Activated T-cell treated with anti-CD3 and anti-CD28 coated beads, Interleukin-2, amount 50 U/mL, for 24 hours (primary cell): ENCODE measurements around the gene GUCY2D.
"Not testable (repeated sequence)": the region's sequence is repeated elsewhere in the genome, so short reads cannot be mapped to it uniquely, and the experiment has no call there.

Experiments used
- DNase-seq: peaks from one replicate; pipeline ENCODE4 v3.0.0-alpha.2; 2020
- H3K27ac Mint-ChIP-seq: 2 replicates; pipeline ENCODE4 v1.8.0; 2020; ENCODE audit warnings: mild to moderate bottlenecking, mixed read lengths
- H3K27me3 Mint-ChIP-seq: 2 replicates; pipeline ENCODE4 v1.8.0; 2020; ENCODE audit warnings: mixed read lengths
- H3K36me3 Mint-ChIP-seq: 2 replicates; pipeline ENCODE4 v1.8.0; 2020; ENCODE audit warnings: low read depth, mixed read lengths
- H3K4me1 Mint-ChIP-seq: 2 replicates; pipeline ENCODE4 v1.8.0; 2020; ENCODE audit warnings: low read depth, mixed read lengths
- H3K4me3 Mint-ChIP-seq: 2 replicates; pipeline ENCODE4 v1.8.0; 2020; ENCODE audit warnings: mild to moderate bottlenecking, moderate library complexity, mixed read lengths
- H3K9me3 Mint-ChIP-seq: 2 replicates; pipeline ENCODE4 v1.8.0; 2020; ENCODE audit warnings: mixed read lengths

GUCY2D gene

GRCh38 chr17:8001976-8002720 is at the start of gene GUCY2D:
TSS of gene GUCY2D (plus strand) at chr17:8002615. CDS start at chr17:8003048, 433 bp downstream.
- Mint-ChIP-seq H3K4me3 (peak within 1 kb of the TSS; percentile 48), H3K4me1 (peaks cover 9% of the 10 kb centered on the region), H3K27me3 (peaks cover 53% of the 10 kb centered on the region), H3K27ac (no peak within 1 kb of the TSS), H3K9me3 (no peaks in the 10 kb centered on the region), H3K36me3 (no peaks in the 10 kb centered on the region)
- DNase-seq: no peak

DNA sequence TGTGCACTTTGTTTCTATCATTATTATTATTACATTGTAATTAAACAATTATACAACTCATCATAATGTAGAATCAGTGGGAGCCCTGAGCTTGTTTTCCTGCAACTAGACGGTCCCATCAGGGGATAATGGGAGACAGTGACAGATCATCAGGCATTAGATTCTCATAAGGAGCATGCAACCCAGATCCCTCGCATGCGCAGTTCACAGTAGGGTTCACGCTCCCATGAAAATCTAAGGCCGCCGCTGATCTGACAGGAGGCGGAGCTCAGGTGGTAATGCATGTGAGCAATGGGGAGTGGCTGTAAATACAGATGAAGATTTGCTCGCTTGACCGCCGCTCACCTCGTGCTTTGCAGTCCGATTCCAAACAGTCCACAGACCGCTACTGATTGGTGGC is 49.1 kb upstream of the GUCY2D start:
- peaks cover 28% of the 10 kb centered on the region for H3K4me1 Mint-ChIP-seq
- not testable (repeated sequence) for H3K27me3 Mint-ChIP-seq, DNase-seq, H3K4me3 Mint-ChIP-seq, H3K27ac Mint-ChIP-seq, H3K9me3 Mint-ChIP-seq
- peaks cover 25% of the 10 kb centered on the region for H3K36me3 Mint-ChIP-seq

- H3K4me3 Mint-ChIP-seq: no peak overlapping the region
- H3K36me3 Mint-ChIP-seq: peaks cover 2% of the 10 kb centered on the region
- H3K4me1 Mint-ChIP-seq: peaks cover 21% of the 10 kb centered on the region
- DNase-seq: no peak
- no peaks in the 10 kb centered on the region for H3K9me3 Mint-ChIP-seq
- H3K27ac Mint-ChIP-seq: no peak overlapping the region
- H3K27me3 Mint-ChIP-seq: peaks cover 9% of the 10 kb centered on the region
These were observed 46.8 kb upstream of the GUCY2D start for GRCh38 chr17:7955414-7956227.

DNA sequence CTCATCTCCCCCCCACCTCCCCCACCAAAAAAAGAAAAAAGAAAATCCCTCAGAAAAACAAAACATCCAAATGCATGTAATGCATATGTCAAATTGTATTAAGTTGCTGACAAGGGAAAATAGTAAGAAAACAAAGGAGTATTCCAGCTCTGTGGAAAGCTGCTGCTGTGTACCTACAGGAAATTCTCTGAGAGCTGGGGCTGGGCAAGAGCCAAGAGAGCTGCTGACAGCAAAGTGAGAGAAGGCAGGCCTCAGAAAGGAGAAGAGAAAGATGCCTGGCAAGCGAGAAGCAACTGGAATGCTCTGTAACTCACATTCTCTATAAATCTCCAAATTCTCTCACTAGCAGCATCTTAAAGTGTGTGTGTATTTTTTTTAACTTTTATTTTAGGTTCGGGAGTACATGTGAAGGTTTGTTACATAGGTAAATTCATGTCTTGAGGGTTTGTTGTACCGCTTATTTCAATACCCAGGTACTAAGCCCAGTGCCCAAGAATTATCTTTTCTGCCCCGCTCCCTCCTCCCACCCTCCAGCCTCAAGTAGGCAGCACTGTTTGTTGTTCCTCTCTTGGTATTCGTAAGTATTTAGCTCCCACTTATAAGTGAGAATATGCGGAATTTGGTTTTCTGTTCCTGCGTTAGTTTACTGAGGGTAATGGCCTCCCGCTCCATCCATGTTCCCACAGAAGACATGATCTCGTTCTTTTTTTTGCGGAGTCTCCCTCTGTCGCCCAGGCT is 46.0 kb upstream of the GUCY2D start:
- Mint-ChIP-seq H3K9me3 (no peaks in the 10 kb centered on the region), H3K4me3 (no peak overlapping the region), H3K27ac (no peak overlapping the region), H3K27me3 (peaks cover 11% of the 10 kb centered on the region), H3K4me1 (peaks cover 13% of the 10 kb centered on the region), H3K36me3 (no peaks in the 10 kb centered on the region)
- no peak for DNase-seq

- no peaks in the 10 kb centered on the region for H3K4me1 Mint-ChIP-seq
- H3K9me3 Mint-ChIP-seq: no peaks in the 10 kb centered on the region
- no peak overlapping the region for H3K27ac Mint-ChIP-seq
- DNase-seq: no peak
- H3K36me3 Mint-ChIP-seq: no peaks in the 10 kb centered on the region
- peaks cover 17% of the 10 kb centered on the region for H3K27me3 Mint-ChIP-seq
- no peak overlapping the region for H3K4me3 Mint-ChIP-seq
These were observed 42.7 kb upstream of the GUCY2D start for GRCh38 chr17:7959503-7960253.

DNA sequence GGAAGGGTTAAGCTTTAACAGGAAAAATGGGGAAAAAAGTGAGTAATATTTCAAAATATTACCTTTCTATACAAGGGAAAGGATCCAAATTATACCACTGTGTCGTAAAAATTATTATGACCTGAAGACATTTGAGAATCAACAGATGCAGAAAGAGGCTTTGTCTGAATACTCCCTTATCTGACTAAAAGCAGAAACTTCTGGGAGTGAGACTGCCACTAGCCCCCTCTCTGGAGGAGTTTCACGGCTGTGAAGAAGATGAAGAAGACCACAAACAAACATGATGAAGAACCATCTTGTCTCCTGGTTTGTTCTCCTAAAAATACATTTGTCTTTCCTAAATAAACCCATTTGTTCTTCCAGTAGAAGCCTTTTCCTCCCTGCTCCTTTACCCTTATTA is 41.0 kb upstream of the GUCY2D start:
- no peaks in the 10 kb centered on the region for H3K36me3 Mint-ChIP-seq
- no peaks in the 10 kb centered on the region for H3K9me3 Mint-ChIP-seq
- H3K27ac Mint-ChIP-seq: no peak overlapping the region
- DNase-seq: no peak
- no peaks in the 10 kb centered on the region for H3K4me1 Mint-ChIP-seq
- no peak overlapping the region for H3K4me3 Mint-ChIP-seq
- peaks cover 17% of the 10 kb centered on the region for H3K27me3 Mint-ChIP-seq

- no peak for DNase-seq
- H3K9me3 Mint-ChIP-seq: no peaks in the 10 kb centered on the region
- no peaks in the 10 kb centered on the region for H3K36me3 Mint-ChIP-seq
- H3K4me1 Mint-ChIP-seq: no peaks in the 10 kb centered on the region
- no peak overlapping the region for H3K4me3 Mint-ChIP-seq
- peaks cover 13% of the 10 kb centered on the region for H3K27me3 Mint-ChIP-seq
- H3K27ac Mint-ChIP-seq: no peak overlapping the region
These were observed 34.7 kb upstream of the GUCY2D start for GRCh38 chr17:7967751-7968150.

GRCh38 chr17:7969433-7969832 is 33.0 kb upstream of the GUCY2D start:
- peaks cover 13% of the 10 kb centered on the region for H3K27me3 Mint-ChIP-seq
- H3K27ac Mint-ChIP-seq: no peak overlapping the region
- peaks cover 2% of the 10 kb centered on the region for H3K9me3 Mint-ChIP-seq
- DNase-seq: no peak
- no peak overlapping the region for H3K4me3 Mint-ChIP-seq
- peaks cover 2% of the 10 kb centered on the region for H3K36me3 Mint-ChIP-seq
- no peaks in the 10 kb centered on the region for H3K4me1 Mint-ChIP-seq

- peaks cover 13% of the 10 kb centered on the region for H3K27me3 Mint-ChIP-seq
- H3K36me3 Mint-ChIP-seq: peaks cover 5% of the 10 kb centered on the region
- no peak overlapping the region for H3K4me3 Mint-ChIP-seq
- no peaks in the 10 kb centered on the region for H3K4me1 Mint-ChIP-seq
- H3K9me3 Mint-ChIP-seq: peaks cover 16% of the 10 kb centered on the region
- DNase-seq: no peak
- no peak overlapping the region for H3K27ac Mint-ChIP-seq
These were observed 30.8 kb upstream of the GUCY2D start for GRCh38 chr17:7971651-7972050.

DNA sequence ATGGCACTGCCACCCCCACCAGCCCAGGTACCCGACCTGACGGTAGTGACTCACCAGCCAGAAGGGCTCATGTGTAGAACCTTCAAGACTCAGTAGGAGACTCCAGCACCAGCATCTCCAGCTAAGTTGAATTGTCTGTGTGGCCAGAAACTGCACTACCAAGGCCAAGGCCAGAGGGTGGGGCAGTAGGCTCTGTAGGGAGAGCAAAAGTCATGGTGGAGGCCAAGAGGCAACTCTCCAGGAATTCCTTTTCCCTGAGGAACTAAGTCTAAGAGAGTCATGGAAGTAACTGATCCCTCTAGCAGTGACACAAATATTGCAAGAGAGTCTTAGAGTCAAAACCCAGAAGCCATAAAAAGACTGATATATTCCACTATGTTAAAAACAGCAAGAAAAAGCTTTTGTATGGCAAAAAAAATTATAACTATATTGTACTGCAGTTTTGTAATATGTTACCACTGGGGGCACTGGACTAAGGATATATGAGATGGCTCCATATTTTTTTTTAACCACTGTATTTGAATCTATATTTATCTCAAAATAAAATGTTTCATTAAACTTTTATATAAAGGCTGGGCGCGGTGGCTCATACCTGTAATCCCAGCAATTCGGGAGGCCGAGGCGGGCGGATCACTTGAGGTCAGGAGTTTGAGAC is 30.2 kb upstream of the GUCY2D start:
- Mint-ChIP-seq H3K36me3 (peaks cover 5% of the 10 kb centered on the region), H3K9me3 (peaks cover 16% of the 10 kb centered on the region), H3K4me3 (no peak overlapping the region), H3K27me3 (peaks cover 16% of the 10 kb centered on the region), H3K4me1 (no peaks in the 10 kb centered on the region), H3K27ac (no peak overlapping the region)
- no peak for DNase-seq

DNA sequence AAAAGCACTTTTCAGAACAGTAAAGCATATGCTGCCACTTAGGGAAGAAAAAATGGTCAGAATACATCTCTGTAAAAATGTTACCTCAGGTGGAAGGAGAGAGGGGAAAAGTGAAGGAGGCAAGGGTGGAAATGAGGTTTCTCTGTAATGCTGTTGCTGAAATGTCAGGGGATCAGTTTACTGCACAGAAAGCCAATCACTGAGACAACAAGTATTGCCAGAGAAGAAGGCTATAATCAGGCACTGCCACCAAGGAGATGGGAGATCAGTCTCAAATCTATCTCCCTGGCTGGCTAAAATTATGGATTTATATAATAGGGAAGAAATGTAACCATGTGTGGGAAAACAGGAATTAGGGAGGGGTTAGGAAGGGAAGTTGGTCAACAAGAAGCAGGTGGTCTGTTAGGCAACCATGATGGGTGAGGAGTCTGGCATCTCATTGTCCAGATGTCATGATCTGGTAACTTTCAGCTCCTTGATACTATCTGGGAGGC is 27.7 kb upstream of the GUCY2D start:
- Mint-ChIP-seq H3K27ac (no peak overlapping the region), H3K27me3 (peaks cover 16% of the 10 kb centered on the region), H3K9me3 (peaks cover 16% of the 10 kb centered on the region), H3K36me3 (peaks cover 5% of the 10 kb centered on the region), H3K4me3 (no peak overlapping the region), H3K4me1 (no peaks in the 10 kb centered on the region)
- no peak for DNase-seq

- Mint-ChIP-seq H3K27ac (no peak overlapping the region), H3K36me3 (peaks cover 5% of the 10 kb centered on the region), H3K4me3 (no peak overlapping the region), H3K9me3 (peaks cover 16% of the 10 kb centered on the region), H3K27me3 (peaks cover 9% of the 10 kb centered on the region), H3K4me1 (no peaks in the 10 kb centered on the region)
- DNase-seq: no peak
These were observed 25.4 kb upstream of the GUCY2D start for GRCh38 chr17:7977039-7977438.

- no peak for DNase-seq
- Mint-ChIP-seq H3K27me3 (peaks cover 16% of the 10 kb centered on the region), H3K27ac (no peak overlapping the region), H3K4me1 (no peaks in the 10 kb centered on the region), H3K36me3 (peaks cover 5% of the 10 kb centered on the region), H3K9me3 (peaks cover 16% of the 10 kb centered on the region), H3K4me3 (no peak overlapping the region)
These were observed 24.6 kb upstream of the GUCY2D start for GRCh38 chr17:7977805-7978204.
